ENCODE results near the gene FRMD4A.

FRMD4A gene

DNA sequence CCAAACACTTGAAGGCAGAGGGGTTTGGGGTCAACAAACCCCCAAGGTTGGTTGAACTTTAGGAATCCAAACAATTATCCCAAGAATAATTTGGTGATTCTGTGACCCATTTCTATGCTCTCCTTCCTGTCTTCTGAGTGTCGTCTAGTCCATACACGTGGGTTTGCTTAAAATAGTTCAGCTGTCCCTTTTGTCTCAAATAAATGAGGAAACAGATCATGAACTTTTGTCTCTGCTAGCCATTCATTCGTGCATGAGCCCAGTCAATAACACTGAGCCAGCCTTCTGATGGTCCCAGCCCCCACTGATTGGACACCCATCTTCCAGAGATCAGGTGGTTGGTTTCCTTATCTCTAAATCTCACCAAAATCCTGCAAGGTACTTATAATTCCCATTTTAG lies 488.6 kb downstream of the FRMD4A start:
- no peak for FAIRE-seq
- no peak for TF ChIP-seq CTCF (IDR thresholded peaks at IDR 0.05; ENCODE audit: insufficient read depth, missing control alignments)

DNA sequence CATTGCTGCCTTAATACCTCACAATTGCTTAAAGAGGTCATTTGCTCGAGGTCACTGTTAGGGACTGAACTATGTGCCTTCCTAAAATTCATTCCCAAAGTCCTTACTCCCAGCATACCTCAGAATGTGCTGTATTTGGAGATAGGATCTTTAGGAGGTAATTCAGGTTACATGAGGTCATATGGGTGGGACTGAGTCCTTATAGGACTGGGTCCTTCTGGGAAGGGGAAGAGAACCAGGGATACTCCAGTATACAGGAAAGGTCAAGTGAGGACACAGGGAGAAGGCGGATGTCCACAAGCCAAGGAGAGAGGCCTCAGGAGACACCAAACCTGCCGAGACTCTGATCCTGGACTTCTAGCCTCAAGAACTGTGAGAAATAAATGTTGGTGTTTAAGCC lies 490.7 kb downstream of the FRMD4A start:
- FAIRE-seq (no peak), DNase-seq (ENCODE audit: insufficient read length, low spot score) (no peak)
- TF ChIP-seq CTCF (IDR thresholded peaks at IDR 0.05; ENCODE audit: insufficient read depth, missing control alignments) = no peak

More for the DNA sequence above, 488.6 kb downstream of the FRMD4A start:
- no peak for DNase-seq (ENCODE audit: insufficient read length, low spot score)

- no peak for DNase-seq (ENCODE audit: insufficient read length, low spot score)
- FAIRE-seq = no peak
- no peak for TF ChIP-seq CTCF (IDR thresholded peaks at IDR 0.05; ENCODE audit: insufficient read depth, missing control alignments)
Observed at GRCh38 chr10:13839430-13839990, 491.2 kb downstream of the FRMD4A start.

DNA sequence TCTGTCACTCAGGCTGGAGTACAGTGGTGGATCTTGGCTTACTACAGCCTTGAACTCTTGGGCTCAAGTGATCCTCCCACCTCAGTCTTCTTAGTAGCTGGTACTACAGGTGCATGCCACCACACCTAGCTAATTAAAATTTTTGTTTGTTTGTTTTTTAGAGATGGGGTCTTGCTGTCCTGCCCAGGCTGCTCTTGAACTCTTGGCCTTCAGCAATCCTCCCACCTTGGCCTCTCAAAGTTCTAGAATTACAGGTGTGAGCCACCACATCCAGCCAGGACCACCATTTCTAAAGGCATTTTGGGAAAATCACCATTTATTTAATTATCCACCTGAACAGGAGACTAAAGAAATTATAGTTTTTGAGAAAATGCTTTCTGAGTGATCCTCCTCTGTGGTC lies 491.7 kb downstream of the FRMD4A start:
- FAIRE-seq (no peak), DNase-seq (ENCODE audit: insufficient read length, low spot score) (no peak)
- no peak for TF ChIP-seq CTCF (IDR thresholded peaks at IDR 0.05; ENCODE audit: insufficient read depth, missing control alignments)

- no peak for TF ChIP-seq CTCF (IDR thresholded peaks at IDR 0.05; ENCODE audit: insufficient read depth, missing control alignments)
- FAIRE-seq (no peak), DNase-seq (ENCODE audit: insufficient read length, low spot score) (no peak)
Observed at GRCh38 chr10:13837966-13838365, 492.8 kb downstream of the FRMD4A start.

DNA sequence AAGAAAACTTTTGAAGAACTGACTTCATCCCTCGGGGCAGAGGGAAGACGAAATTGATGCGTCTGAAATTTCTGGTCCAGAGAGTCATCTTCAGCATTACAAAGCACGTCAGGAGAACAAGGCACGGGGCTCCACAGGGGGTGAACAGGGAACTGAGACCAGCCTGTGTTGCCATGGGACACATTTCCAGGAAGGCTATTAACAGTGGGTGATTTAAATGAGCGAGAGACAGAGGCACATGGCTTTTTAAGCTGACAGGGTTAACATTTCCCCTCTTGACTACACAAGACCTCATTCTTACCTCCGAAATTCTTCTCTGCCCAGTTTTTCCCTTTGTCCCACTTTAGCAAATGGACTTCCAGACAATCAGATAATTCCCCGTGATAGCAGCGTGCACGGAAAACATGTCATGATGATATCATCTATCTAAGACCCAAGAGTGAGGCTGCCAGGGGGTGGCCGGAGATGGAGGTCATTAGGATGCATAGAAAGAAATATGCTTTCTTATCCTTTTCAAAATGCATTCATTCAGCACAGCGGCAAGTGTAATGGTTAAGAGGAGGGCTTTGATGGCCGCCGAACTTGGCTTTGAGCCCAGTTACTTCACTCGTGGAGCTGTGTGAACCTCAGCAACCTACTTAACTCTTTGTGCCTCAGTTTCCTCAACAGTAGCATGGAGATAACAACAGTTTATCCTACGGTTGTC lies 496.0 kb downstream of the FRMD4A start:
- no peak for FAIRE-seq
- DNase-seq (ENCODE audit: insufficient read length, low spot score) = no peak
- no peak for TF ChIP-seq CTCF (IDR thresholded peaks at IDR 0.05; ENCODE audit: insufficient read depth, missing control alignments)

GRCh38 chr10:13831711-13832141 lies 499.0 kb downstream of the FRMD4A start:
- no peak for DNase-seq (ENCODE audit: insufficient read length, low spot score)
- no peak for TF ChIP-seq CTCF (IDR thresholded peaks at IDR 0.05; ENCODE audit: insufficient read depth, missing control alignments)
- FAIRE-seq = no peak

Measured in D721Med (cell line).